HEK293 (cell line): Measurements from ENCODE around the gene KAT5.
"Not testable (repeated sequence)": the region's sequence is repeated elsewhere in the genome, so short reads cannot be mapped to it uniquely, and the experiment has no call there.

Source experiments
- CTCF ChIA-PET: fragments of 350-600 bp; formaldehyde crosslinking; extraction: SDS; loops from one replicate; lab custom pipeline; 2021; ENCODE audit warnings: antibody characterized with exemption; lab: Yijun Ruan, JAX
- POLR2A ChIA-PET: fragments of 300-600 bp; formaldehyde crosslinking; extraction: SDS; loops from one replicate; lab custom pipeline; 2020; ENCODE audit warnings: antibody characterized with exemption, inconsistent platforms; lab: Yijun Ruan, JAX
- H3K27ac ChIP-seq: fragments of 200-500 bp; sonication (Bioruptor generic); 2 replicates; pipeline ENCODE4 v1.5.1; 2014; ENCODE audit warnings: low read depth, low read length, control low read depth, inconsistent platforms; ENCODE audit errors: extremely low read depth
- H3K36me3 ChIP-seq, 2 experiments: fragments of 200-500 bp in 1 of 2; sonication (Bioruptor generic) in 1 of 2; 1 replicate in 1 of 2; 2 replicates in 1 of 2; pipeline ENCODE4 v1.5.1; 2014 to 2017; ENCODE audit warnings: inconsistent platforms in 2 of 2, low read length in 2 of 2; ENCODE audit not compliant: control insufficient read depth in 2 of 2, insufficient read depth in 1 of 2
- H3K4me1 ChIP-seq: fragments of 200-500 bp; sonication (Bioruptor generic); 2 replicates; pipeline ENCODE4 v1.5.1; 2014; ENCODE audit warnings: mild to moderate bottlenecking, low read length, inconsistent platforms; ENCODE audit not compliant: control insufficient read depth, insufficient read depth
- H3K4me3 ChIP-seq: 2 replicates; pipeline ENCODE4 v1.5.1; 2011; ENCODE audit warnings: low read depth, mild to moderate bottlenecking, control low read depth, low read length, moderate library complexity
- H3K9me3 ChIP-seq: fragments of 200-500 bp; sonication (Bioruptor generic); 2 replicates; pipeline ENCODE4 v1.5.1; 2014; ENCODE audit warnings: low read depth, low read length, inconsistent platforms; ENCODE audit not compliant: control insufficient read depth, insufficient read depth
- BCL11A ChIP-seq: fragments of 450-650 bp; formaldehyde crosslinking; IDR thresholded peaks from 2 replicates; pipeline ENCODE4 v1.5.1; 2016; ENCODE audit warnings: low read depth, missing biosample characterization, missing genetic modification characterization
- BCL11B ChIP-seq: fragments of 450-650 bp; formaldehyde crosslinking; IDR thresholded peaks from 2 replicates; pipeline ENCODE4 v1.5.1; 2016; ENCODE audit warnings: low read depth, missing biosample characterization, missing genetic modification characterization
- OVOL3 ChIP-seq: fragments of 450-650 bp; formaldehyde crosslinking; IDR thresholded peaks from 2 replicates; pipeline ENCODE4 v1.5.1; 2016; ENCODE audit warnings: missing biosample characterization, missing genetic modification characterization
- PRDM1 ChIP-seq: fragments of 450-650 bp; formaldehyde crosslinking; IDR thresholded peaks from 2 replicates; pipeline ENCODE4; 2016; ENCODE audit warnings: missing biosample characterization, missing genetic modification characterization
- SP7 ChIP-seq: fragments of 450-650 bp; formaldehyde crosslinking; IDR thresholded peaks from 2 replicates; pipeline ENCODE4 v1.5.1; 2016; ENCODE audit warnings: missing biosample characterization, missing genetic modification characterization
- YY2 ChIP-seq: fragments of 450-650 bp; formaldehyde crosslinking; IDR thresholded peaks from 2 replicates; pipeline ENCODE4 v1.5.1; 2016; ENCODE audit warnings: missing biosample characterization, missing genetic modification characterization
- ZFP69B ChIP-seq: fragments of 450-650 bp; formaldehyde crosslinking; IDR thresholded peaks from 2 replicates; pipeline ENCODE4 v1.5.1; 2016; ENCODE audit warnings: missing biosample characterization, missing genetic modification characterization
- ZNF114 ChIP-seq: fragments of 450-650 bp; formaldehyde crosslinking; IDR thresholded peaks from 2 replicates; pipeline ENCODE4 v1.5.0; 2017; ENCODE audit warnings: missing biosample characterization, missing genetic modification characterization
- ZNF138 ChIP-seq: fragments of 450-650 bp; formaldehyde crosslinking; IDR thresholded peaks from 2 replicates; pipeline ENCODE4 v1.5.1; 2016; ENCODE audit warnings: missing biosample characterization, missing genetic modification characterization, borderline replicate concordance
- ZNF266 ChIP-seq: fragments of 450-650 bp; formaldehyde crosslinking; IDR thresholded peaks from 2 replicates; pipeline ENCODE4 v1.5.1; 2016; ENCODE audit warnings: missing biosample characterization, missing genetic modification characterization, low read depth
- ZNF280C ChIP-seq: fragments of 450-650 bp; formaldehyde crosslinking; IDR thresholded peaks from 2 replicates; pipeline ENCODE4 v1.5.1; 2016; ENCODE audit warnings: missing biosample characterization, missing genetic modification characterization
- ZNF548 ChIP-seq: fragments of 450-650 bp; formaldehyde crosslinking; IDR thresholded peaks from 2 replicates; pipeline ENCODE4 v1.5.1; 2016; ENCODE audit warnings: missing biosample characterization, missing genetic modification characterization
- ZNF549 ChIP-seq: fragments of 450-650 bp; IDR thresholded peaks from 2 replicates; pipeline ENCODE4 v1.5.1; 2018; ENCODE audit warnings: missing biosample characterization, missing genetic modification characterization, mild to moderate bottlenecking, inconsistent platforms, moderate library complexity
- ZNF658 ChIP-seq: fragments of 450-650 bp; formaldehyde crosslinking; IDR thresholded peaks from 2 replicates; pipeline ENCODE4; 2016; ENCODE audit warnings: missing biosample characterization, missing genetic modification characterization
- ZNF830 ChIP-seq: fragments of 450-650 bp; IDR thresholded peaks from 2 replicates; pipeline ENCODE4 v1.5.0; 2018; ENCODE audit warnings: missing biosample characterization, missing genetic modification characterization, low read depth, mild to moderate bottlenecking, moderate library complexity
- ZNF837 ChIP-seq: fragments of 450-650 bp; formaldehyde crosslinking; IDR thresholded peaks from 2 replicates; pipeline ENCODE4 v1.5.1; 2016; ENCODE audit warnings: missing biosample characterization, missing genetic modification characterization
- ZSCAN18 ChIP-seq: fragments of 450-650 bp; formaldehyde crosslinking; IDR thresholded peaks from 2 replicates; pipeline ENCODE4 v1.5.1; 2016; ENCODE audit warnings: missing biosample characterization, missing genetic modification characterization
- ZSCAN23 ChIP-seq: fragments of 450-650 bp; formaldehyde crosslinking; IDR thresholded peaks from 2 replicates; pipeline ENCODE4 v1.5.1; 2016; ENCODE audit warnings: missing biosample characterization, missing genetic modification characterization
- TF ChIP-seq, protein P1 (sequence below): fragments of 450-650 bp; IDR thresholded peaks from 2 replicates; pipeline ENCODE4 v1.5.1; 2018; ENCODE audit warnings: missing biosample characterization, missing genetic modification characterization
- TF ChIP-seq, protein P2 (sequence below): IDR thresholded peaks from 2 replicates; pipeline ENCODE4 v1.6.1; 2011; ENCODE audit warnings: mild to moderate bottlenecking, low read depth, low read length, borderline replicate concordance

The KAT5 gene

GRCh38 chr11:65691847-65692246, 20.2 kb upstream of the KAT5 start:
- H3K4me1 ChIP-seq, H3K9me3 ChIP-seq, H3K27ac ChIP-seq, H3K4me3 ChIP-seq, POLR2A ChIA-PET, H3K36me3 ChIP-seq: not testable (repeated sequence)
- CTCF ChIA-PET = interaction anchor here (1.5 kb wide), 1 partner anchor 14 kb away, joined by 6 read pairs; no protein-coding TSS in a partner anchor

DNA sequence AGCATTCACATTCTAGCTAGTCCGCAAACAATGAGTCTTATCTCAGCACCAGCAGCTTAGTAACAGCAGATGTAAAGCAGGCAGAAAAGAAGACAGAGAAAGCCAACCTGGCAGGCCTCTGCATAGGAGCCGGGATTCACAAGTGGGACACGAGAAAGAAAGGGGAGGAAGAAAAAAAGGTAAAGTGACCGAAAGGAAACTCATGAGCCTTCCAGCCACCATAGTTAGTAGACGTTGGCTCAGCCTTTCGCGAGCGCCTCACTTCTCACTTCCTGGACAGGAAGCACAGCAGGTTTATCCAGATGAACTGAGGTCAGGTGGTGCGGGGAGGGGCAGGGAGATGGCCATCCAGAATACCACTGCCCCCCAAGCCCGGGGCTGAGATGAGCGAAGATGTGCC, 19.7 kb upstream of the KAT5 start:
- POLR2A ChIA-PET = no interaction called here

More for the DNA sequence above, 19.7 kb upstream of the KAT5 start:
- no peaks in the 10 kb centered on the region for H3K9me3 ChIP-seq
- CTCF ChIA-PET = interaction anchor here (0.6 to 1.5 kb wide), 2 partner anchors 11 to 14 kb away, joined by 5 to 6 read pairs; no protein-coding TSS in a partner anchor
- H3K4me1 ChIP-seq = no peaks in the 10 kb centered on the region
- no peak overlapping the region for H3K4me3 ChIP-seq
- TF ChIP-seq OVOL3 (tag by site-specific recombination) (no peak), ZNF549 (tag by site-specific recombination) (no peak), ZNF138 (no peak), ZFP69B (tag by site-specific recombination) (no peak), ZSCAN18 (tag by site-specific recombination) (no peak), ZNF548 (tag by site-specific recombination) (no peak), SP7 (tag by site-specific recombination) (no peak), ZNF266 (tag by site-specific recombination) (no peak), BCL11A (tag by site-specific recombination) (no peak), ZNF280C (tag by site-specific recombination) (no peak), PRDM1 (tag by site-specific recombination) (no peak), BCL11B (tag by site-specific recombination) (no peak), ZNF114 (tag by site-specific recombination) (no peak), ZSCAN23 (tag by site-specific recombination) (no peak), ZNF837 (no peak), ZNF830 (tag by site-specific recombination) (no peak), YY2 (tag by site-specific recombination) (no peak), ZNF658 (tag by site-specific recombination) (no peak)
- TF ChIP-seq, protein P1, sequence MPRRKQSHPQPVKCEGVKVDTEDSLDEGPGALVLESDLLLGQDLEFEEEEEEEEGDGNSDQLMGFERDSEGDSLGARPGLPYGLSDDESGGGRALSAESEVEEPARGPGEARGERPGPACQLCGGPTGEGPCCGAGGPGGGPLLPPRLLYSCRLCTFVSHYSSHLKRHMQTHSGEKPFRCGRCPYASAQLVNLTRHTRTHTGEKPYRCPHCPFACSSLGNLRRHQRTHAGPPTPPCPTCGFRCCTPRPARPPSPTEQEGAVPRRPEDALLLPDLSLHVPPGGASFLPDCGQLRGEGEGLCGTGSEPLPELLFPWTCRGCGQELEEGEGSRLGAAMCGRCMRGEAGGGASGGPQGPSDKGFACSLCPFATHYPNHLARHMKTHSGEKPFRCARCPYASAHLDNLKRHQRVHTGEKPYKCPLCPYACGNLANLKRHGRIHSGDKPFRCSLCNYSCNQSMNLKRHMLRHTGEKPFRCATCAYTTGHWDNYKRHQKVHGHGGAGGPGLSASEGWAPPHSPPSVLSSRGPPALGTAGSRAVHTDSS (tag by site-specific recombination) = no peak
- TF ChIP-seq, protein P2, sequence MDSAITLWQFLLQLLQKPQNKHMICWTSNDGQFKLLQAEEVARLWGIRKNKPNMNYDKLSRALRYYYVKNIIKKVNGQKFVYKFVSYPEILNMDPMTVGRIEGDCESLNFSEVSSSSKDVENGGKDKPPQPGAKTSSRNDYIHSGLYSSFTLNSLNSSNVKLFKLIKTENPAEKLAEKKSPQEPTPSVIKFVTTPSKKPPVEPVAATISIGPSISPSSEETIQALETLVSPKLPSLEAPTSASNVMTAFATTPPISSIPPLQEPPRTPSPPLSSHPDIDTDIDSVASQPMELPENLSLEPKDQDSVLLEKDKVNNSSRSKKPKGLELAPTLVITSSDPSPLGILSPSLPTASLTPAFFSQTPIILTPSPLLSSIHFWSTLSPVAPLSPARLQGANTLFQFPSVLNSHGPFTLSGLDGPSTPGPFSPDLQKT = no peak
- TF ChIP-seq, all 188 proteins: peak for 0
- H3K36me3 ChIP-seq = no peaks in the 10 kb centered on the region
- no peak overlapping the region for H3K27ac ChIP-seq
